ENCODE measurements around the gene TPD52L2.
"Not testable (repeated sequence)": the region's sequence is repeated elsewhere in the genome, so short reads cannot be mapped to it uniquely, and the experiment has no call there.

The TPD52L2 gene

GRCh38 chr20:63929071-63929470 is 64.0 kb downstream of the TPD52L2 start:
- H2BK120ac ChIP-seq (ENCODE audit: low read depth, low read length), result no peak overlapping the region

GRCh38 chr20:63929473-63929883 is 64.4 kb downstream of the TPD52L2 start:
- H3K9me3 ChIP-seq (ENCODE audit: control insufficient read depth, low read length); H2BK5ac ChIP-seq (ENCODE audit: low read depth, low read length, poor library complexity, severe bottlenecking); DNase-seq; H3K18ac ChIP-seq (ENCODE audit: low read depth in 1 of 2, low read length in 2 of 2); H4K8ac ChIP-seq (ENCODE audit: low read length); H3K27ac ChIP-seq (ENCODE audit: low read length, poor library complexity, severe bottlenecking); H3K27me3 ChIP-seq (ENCODE audit: control insufficient read depth in 1 of 2, insufficient read depth in 1 of 2, low read length in 2 of 2); H2BK12ac ChIP-seq (ENCODE audit: low read length in 2 of 2); H2BK120ac ChIP-seq (ENCODE audit: low read depth, low read length); H4K91ac ChIP-seq (ENCODE audit: low read length); H3K9ac ChIP-seq (ENCODE audit: low read length); H3K4me2 ChIP-seq (ENCODE audit: low read length, poor library complexity, severe bottlenecking); H3K23ac ChIP-seq (ENCODE audit: low read length in 2 of 2); H2AK5ac ChIP-seq (ENCODE audit: low read length, severe bottlenecking); H3K4me3 ChIP-seq (ENCODE audit: insufficient read depth in 1 of 2, low read depth in 1 of 2, low read length in 2 of 2); H2AFZ ChIP-seq (ENCODE audit: low read depth, low read length); H3K14ac ChIP-seq (ENCODE audit: low read length in 2 of 2); H2BK15ac ChIP-seq (ENCODE audit: low read depth, poor library complexity, severe bottlenecking); H3K4ac ChIP-seq (ENCODE audit: low read depth in 1 of 2, low read length in 2 of 2): not testable (repeated sequence)
- H3K4me1 ChIP-seq (ENCODE audit: control insufficient read depth, insufficient read depth, low read depth, low read length), result peaks cover 22% of the 10 kb centered on the region
- peaks cover 57% of the 10 kb centered on the region for H3K79me1 ChIP-seq (replicated peaks; ENCODE audit: low read length, poor library complexity, severe bottlenecking)
- WGBS, result 97% methylated on average over 31 of the region's 31 CpGs
- peaks cover 69 to 77% of the 10 kb centered on the region in 2 experiments for H3K36me3 ChIP-seq (ENCODE audit: control insufficient read depth in 1 of 2, insufficient read depth in 2 of 2, low read depth in 1 of 2, low read length in 2 of 2)

More at GRCh38 chr20:63929071-63929470, 64.0 kb downstream of the TPD52L2 start:
- H3K23ac ChIP-seq (ENCODE audit: low read length in 2 of 2), result no peak overlapping the region
- no peak overlapping the region for H3K27ac ChIP-seq (ENCODE audit: low read length, poor library complexity, severe bottlenecking)
- H3K14ac ChIP-seq (ENCODE audit: low read length in 2 of 2), result no peak overlapping the region
- 98% methylated on average over 26 of the region's 26 CpGs for WGBS
- H3K4me2 ChIP-seq (ENCODE audit: low read length, poor library complexity, severe bottlenecking), result no peak overlapping the region
- no peaks in the 10 kb centered on the region for H3K27me3 ChIP-seq (ENCODE audit: control insufficient read depth in 1 of 2, insufficient read depth in 1 of 2, low read length in 2 of 2)
- H2BK5ac ChIP-seq (ENCODE audit: low read depth, low read length, poor library complexity, severe bottlenecking), result no peak overlapping the region
- no peak overlapping the region for H2AFZ ChIP-seq (ENCODE audit: low read depth, low read length)
- H3K4me3 ChIP-seq (ENCODE audit: insufficient read depth in 1 of 2, low read depth in 1 of 2, low read length in 2 of 2), result no peak overlapping the region
- H2BK12ac ChIP-seq (ENCODE audit: low read length in 2 of 2), result no peak overlapping the region
- no peak overlapping the region for H3K4ac ChIP-seq (ENCODE audit: low read depth in 1 of 2, low read length in 2 of 2)
- H4K91ac ChIP-seq (ENCODE audit: low read length), result no peak overlapping the region
- H3K4me1 ChIP-seq (ENCODE audit: control insufficient read depth, insufficient read depth, low read depth, low read length), result peaks cover 18% of the 10 kb centered on the region
- H3K18ac ChIP-seq (ENCODE audit: low read depth in 1 of 2, low read length in 2 of 2), result no peak overlapping the region
- no peak overlapping the region for H2BK15ac ChIP-seq (ENCODE audit: low read depth, poor library complexity, severe bottlenecking)
- peaks cover 57% of the 10 kb centered on the region for H3K79me1 ChIP-seq (replicated peaks; ENCODE audit: low read length, poor library complexity, severe bottlenecking)
- H3K9ac ChIP-seq (ENCODE audit: low read length), result no peak overlapping the region
- H2AK5ac ChIP-seq (ENCODE audit: low read length, severe bottlenecking), result no peak overlapping the region
- H3K36me3 ChIP-seq (ENCODE audit: control insufficient read depth in 1 of 2, insufficient read depth in 2 of 2, low read depth in 1 of 2, low read length in 2 of 2), result peaks cover 69 to 76% of the 10 kb centered on the region in 2 experiments
- no peak overlapping the region for H4K8ac ChIP-seq (ENCODE audit: low read length)
- DNase-seq, result no peak
- H3K9me3 ChIP-seq (ENCODE audit: control insufficient read depth, low read length), result no peaks in the 10 kb centered on the region

- H4K8ac ChIP-seq (ENCODE audit: low read length), result no peak overlapping the region
- H3K27me3 ChIP-seq (ENCODE audit: control insufficient read depth in 1 of 2, insufficient read depth in 1 of 2, low read length in 2 of 2), result no peaks in the 10 kb centered on the region
- H4K91ac ChIP-seq (ENCODE audit: low read length), result no peak overlapping the region
- no peak overlapping the region for H2AK5ac ChIP-seq (ENCODE audit: low read length, severe bottlenecking)
- H2BK120ac ChIP-seq (ENCODE audit: low read depth, low read length), result no peak overlapping the region
- peaks cover 34% of the 10 kb centered on the region for H3K4me1 ChIP-seq (ENCODE audit: control insufficient read depth, insufficient read depth, low read depth, low read length)
- peaks cover 85 to 87% of the 10 kb centered on the region in 2 experiments for H3K36me3 ChIP-seq (ENCODE audit: control insufficient read depth in 1 of 2, insufficient read depth in 2 of 2, low read depth in 1 of 2, low read length in 2 of 2)
- no peak overlapping the region for H3K14ac ChIP-seq (ENCODE audit: low read length in 2 of 2)
- no peak overlapping the region for H2BK5ac ChIP-seq (ENCODE audit: low read depth, low read length, poor library complexity, severe bottlenecking)
- no peak overlapping the region for H2AFZ ChIP-seq (ENCODE audit: low read depth, low read length)
- no peak overlapping the region for H2BK15ac ChIP-seq (ENCODE audit: low read depth, poor library complexity, severe bottlenecking)
- H3K4me3 ChIP-seq (ENCODE audit: insufficient read depth in 1 of 2, low read depth in 1 of 2, low read length in 2 of 2), result no peak overlapping the region
- H3K4ac ChIP-seq (ENCODE audit: low read depth in 1 of 2, low read length in 2 of 2), result no peak overlapping the region
- H2BK12ac ChIP-seq (ENCODE audit: low read length in 2 of 2), result no peak overlapping the region
- WGBS, result 96% methylated on average over 37 of the region's 37 CpGs
- H3K27ac ChIP-seq (ENCODE audit: low read length, poor library complexity, severe bottlenecking), result no peak overlapping the region
- H3K4me2 ChIP-seq (ENCODE audit: low read length, poor library complexity, severe bottlenecking), result no peak overlapping the region
- no peak overlapping the region for H3K18ac ChIP-seq (ENCODE audit: low read depth in 1 of 2, low read length in 2 of 2)
- DNase-seq, result no peak
- H3K9ac ChIP-seq (ENCODE audit: low read length), result no peak overlapping the region
- H3K79me1 ChIP-seq (replicated peaks; ENCODE audit: low read length, poor library complexity, severe bottlenecking), result peaks cover 50% of the 10 kb centered on the region
- no peaks in the 10 kb centered on the region for H3K9me3 ChIP-seq (ENCODE audit: control insufficient read depth, low read length)
- no peak overlapping the region for H3K23ac ChIP-seq (ENCODE audit: low read length in 2 of 2)
These were observed 66.0 kb downstream of the TPD52L2 start for GRCh38 chr20:63930971-63931553.

GRCh38 chr20:63931735-63932134 is 66.7 kb downstream of the TPD52L2 start:
- Histone ChIP-seq H2AK5ac (ENCODE audit: low read length, severe bottlenecking) (no peak overlapping the region), H3K4me3 (ENCODE audit: insufficient read depth in 1 of 2, low read depth in 1 of 2, low read length in 2 of 2) (no peak overlapping the region), H2BK12ac (ENCODE audit: low read length in 2 of 2) (no peak overlapping the region), H3K14ac (ENCODE audit: low read length in 2 of 2) (no peak overlapping the region), H2BK15ac (ENCODE audit: low read depth, poor library complexity, severe bottlenecking) (no peak overlapping the region), H3K9me3 (ENCODE audit: control insufficient read depth, low read length) (no peaks in the 10 kb centered on the region), H3K18ac (ENCODE audit: low read depth in 1 of 2, low read length in 2 of 2) (no peak overlapping the region), H4K8ac (ENCODE audit: low read length) (no peak overlapping the region), H4K91ac (ENCODE audit: low read length) (no peak overlapping the region), H3K36me3 (ENCODE audit: control insufficient read depth in 1 of 2, insufficient read depth in 2 of 2, low read depth in 1 of 2, low read length in 2 of 2) (peaks cover 83 to 86% of the 10 kb centered on the region in 2 experiments), H2BK120ac (ENCODE audit: low read depth, low read length) (no peak overlapping the region), H3K4me1 (ENCODE audit: control insufficient read depth, insufficient read depth, low read depth, low read length) (peaks cover 34% of the 10 kb centered on the region), H3K79me1 (replicated peaks; ENCODE audit: low read length, poor library complexity, severe bottlenecking) (peaks cover 45% of the 10 kb centered on the region), H3K27me3 (ENCODE audit: control insufficient read depth in 1 of 2, insufficient read depth in 1 of 2, low read length in 2 of 2) (no peaks in the 10 kb centered on the region), H3K23ac (ENCODE audit: low read length in 2 of 2) (no peak overlapping the region), H2BK5ac (ENCODE audit: low read depth, low read length, poor library complexity, severe bottlenecking) (no peak overlapping the region), H3K9ac (ENCODE audit: low read length) (no peak overlapping the region), H3K4me2 (ENCODE audit: low read length, poor library complexity, severe bottlenecking) (no peak overlapping the region), H2AFZ (ENCODE audit: low read depth, low read length) (no peak overlapping the region), H3K4ac (ENCODE audit: low read depth in 1 of 2, low read length in 2 of 2) (no peak overlapping the region), H3K27ac (ENCODE audit: low read length, poor library complexity, severe bottlenecking) (no peak overlapping the region)
- DNase-seq, result no peak
- 99% methylated on average over 19 of the region's 19 CpGs for WGBS

All from mesenchymal stem cell (in vitro differentiated cells and primary cell).